ENCODE measurements around the gene DHH. TPM values are rescaled to one million over a fixed set of nuclear protein-coding genes. Genes with fewer than 3 reads are reported as not detected.

The DHH gene
- total RNA-seq, 1 experiment from 2014 or later: 0.15 TPM

DNA sequence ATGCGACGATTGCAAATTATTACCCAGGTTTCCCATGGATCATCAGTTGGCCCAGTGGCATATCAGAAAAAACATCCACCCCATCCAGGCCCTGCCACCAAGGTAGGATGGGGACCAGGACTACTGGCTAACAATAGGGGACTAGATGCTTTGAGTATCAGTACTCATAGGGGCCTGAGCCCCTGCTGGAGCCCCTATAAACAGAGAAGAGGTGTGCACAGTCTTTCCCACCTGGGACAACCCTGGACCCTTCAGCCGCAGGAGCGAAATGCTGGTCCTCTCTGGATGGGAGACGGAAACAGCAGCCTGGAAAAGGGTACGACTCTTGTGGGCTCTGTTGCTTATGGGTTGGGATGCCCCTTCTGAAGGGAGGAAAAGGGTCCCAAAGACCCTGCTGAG, 5.7 kb downstream of the DHH start (continued):
- TF ChIP-seq, protein P1, sequence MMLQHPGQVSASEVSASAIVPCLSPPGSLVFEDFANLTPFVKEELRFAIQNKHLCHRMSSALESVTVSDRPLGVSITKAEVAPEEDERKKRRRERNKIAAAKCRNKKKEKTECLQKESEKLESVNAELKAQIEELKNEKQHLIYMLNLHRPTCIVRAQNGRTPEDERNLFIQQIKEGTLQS (CRISPR knock-in tag; conservative IDR thresholded peaks at IDR 0.05): no peak
- TF ChIP-seq, protein P2, sequence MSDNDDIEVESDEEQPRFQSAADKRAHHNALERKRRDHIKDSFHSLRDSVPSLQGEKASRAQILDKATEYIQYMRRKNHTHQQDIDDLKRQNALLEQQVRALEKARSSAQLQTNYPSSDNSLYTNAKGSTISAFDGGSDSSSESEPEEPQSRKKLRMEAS (CRISPR knock-in tag; IDR thresholded peaks at IDR 0.05): no peak
- no peak for TF ChIP-seq FOXK1 (CRISPR knock-in tag; IDR thresholded peaks at IDR 0.05)
- no peak for TF ChIP-seq NR1H2 (CRISPR knock-in tag; IDR thresholded peaks at IDR 0.05)
- TF ChIP-seq TEAD1 (CRISPR knock-in tag; IDR thresholded peaks at IDR 0.05): no peak
- no peak for TF ChIP-seq ARID4B (CRISPR knock-in tag; IDR thresholded peaks at IDR 0.05; ENCODE audit: borderline replicate concordance)
- TF ChIP-seq IRF1 (CRISPR knock-in tag; IDR thresholded peaks at IDR 0.05): no peak

DNA sequence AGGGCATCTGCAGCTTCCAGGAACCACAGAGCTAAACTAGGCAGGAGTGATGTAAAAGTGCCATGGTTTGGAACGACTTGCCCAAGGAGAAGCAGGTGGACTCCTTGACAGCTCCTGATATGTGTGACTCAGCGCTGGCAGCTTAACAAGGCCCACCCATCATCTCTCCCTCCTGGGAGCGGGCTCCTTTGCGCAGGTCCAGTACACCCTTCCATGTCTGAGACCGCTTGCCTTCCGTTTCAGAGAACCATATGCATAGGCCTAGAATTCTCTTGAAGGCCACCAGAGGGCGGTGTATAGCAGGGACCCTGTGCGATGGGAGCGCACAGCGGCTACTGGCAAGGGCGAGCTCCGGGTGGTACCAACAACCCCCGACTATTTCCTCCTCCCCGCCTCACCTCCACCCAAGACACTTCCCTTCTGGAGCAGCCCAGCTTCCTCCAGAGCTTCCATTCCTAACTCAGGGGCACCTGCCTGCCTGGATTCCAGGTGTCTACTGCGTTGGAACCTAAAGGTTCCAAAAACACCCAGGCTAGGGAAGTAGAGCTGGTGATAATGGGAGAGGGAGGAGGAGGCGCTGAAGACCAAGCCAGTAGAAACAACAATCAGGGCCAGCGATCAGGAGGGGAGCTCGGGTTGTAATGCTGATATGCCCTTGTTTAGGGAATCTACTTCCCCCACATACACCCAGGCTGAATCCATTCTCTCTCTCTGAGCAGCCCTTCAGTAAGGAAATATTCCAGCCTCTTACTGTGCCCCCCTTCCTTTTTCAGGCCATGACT, 6.3 kb downstream of the DHH start:
- Mint-ChIP-seq H3K9me3 (0 out of 2 replicates have a peak, but pooled peaks cover 4% of the 10 kb centered on the region), H3K4me3 (peak overlapping the region; percentile 50), H3K27ac (no peak overlapping the region), H3K4me1 (peaks cover 40% of the 10 kb centered on the region), H3K36me3 (no peaks in the 10 kb centered on the region), H3K27me3 (ENCODE audit: low read depth) (peaks cover 92% of the 10 kb centered on the region)
- peak; percentile 78 for ATAC-seq
- peak; percentile 75 for DNase-seq (ENCODE audit: low spot score)
- CTCF ChIA-PET: interaction anchor here (0.6 to 6.5 kb wide), 58 partner anchors 10 to 465 kb away, joined by 3 to 216 read pairs (median 6); partner anchors contain the start of genes DDN, KMT2D, LMBR1L and PRKAG1
- POLR2A ChIA-PET: interaction anchor here (1.1 kb wide), 1 partner anchor 42 kb away, joined by 4 read pairs; the partner anchor contains the start of gene TUBA1B
- TF ChIP-seq TEAD1 (CRISPR knock-in tag; IDR thresholded peaks at IDR 0.05): no peak
- TF ChIP-seq KAT7 (CRISPR knock-in tag; IDR thresholded peaks at IDR 0.05; ENCODE audit: borderline replicate concordance): no peak
- no peak for TF ChIP-seq NR3C1 (CRISPR knock-in tag; conservative IDR thresholded peaks at IDR 0.05; ENCODE audit: low read depth)
- TF ChIP-seq MLX (CRISPR knock-in tag; IDR thresholded peaks at IDR 0.05): no peak
- no peak for TF ChIP-seq ZNF532 (CRISPR knock-in tag; IDR thresholded peaks at IDR 0.05; ENCODE audit: borderline replicate concordance)
- TF ChIP-seq, protein P3, sequence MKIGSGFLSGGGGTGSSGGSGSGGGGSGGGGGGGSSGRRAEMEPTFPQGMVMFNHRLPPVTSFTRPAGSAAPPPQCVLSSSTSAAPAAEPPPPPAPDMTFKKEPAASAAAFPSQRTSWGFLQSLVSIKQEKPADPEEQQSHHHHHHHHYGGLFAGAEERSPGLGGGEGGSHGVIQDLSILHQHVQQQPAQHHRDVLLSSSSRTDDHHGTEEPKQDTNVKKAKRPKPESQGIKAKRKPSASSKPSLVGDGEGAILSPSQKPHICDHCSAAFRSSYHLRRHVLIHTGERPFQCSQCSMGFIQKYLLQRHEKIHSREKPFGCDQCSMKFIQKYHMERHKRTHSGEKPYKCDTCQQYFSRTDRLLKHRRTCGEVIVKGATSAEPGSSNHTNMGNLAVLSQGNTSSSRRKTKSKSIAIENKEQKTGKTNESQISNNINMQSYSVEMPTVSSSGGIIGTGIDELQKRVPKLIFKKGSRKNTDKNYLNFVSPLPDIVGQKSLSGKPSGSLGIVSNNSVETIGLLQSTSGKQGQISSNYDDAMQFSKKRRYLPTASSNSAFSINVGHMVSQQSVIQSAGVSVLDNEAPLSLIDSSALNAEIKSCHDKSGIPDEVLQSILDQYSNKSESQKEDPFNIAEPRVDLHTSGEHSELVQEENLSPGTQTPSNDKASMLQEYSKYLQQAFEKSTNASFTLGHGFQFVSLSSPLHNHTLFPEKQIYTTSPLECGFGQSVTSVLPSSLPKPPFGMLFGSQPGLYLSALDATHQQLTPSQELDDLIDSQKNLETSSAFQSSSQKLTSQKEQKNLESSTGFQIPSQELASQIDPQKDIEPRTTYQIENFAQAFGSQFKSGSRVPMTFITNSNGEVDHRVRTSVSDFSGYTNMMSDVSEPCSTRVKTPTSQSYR (CRISPR knock-in tag; IDR thresholded peaks at IDR 0.05): no peak
- TF ChIP-seq, protein P4, sequence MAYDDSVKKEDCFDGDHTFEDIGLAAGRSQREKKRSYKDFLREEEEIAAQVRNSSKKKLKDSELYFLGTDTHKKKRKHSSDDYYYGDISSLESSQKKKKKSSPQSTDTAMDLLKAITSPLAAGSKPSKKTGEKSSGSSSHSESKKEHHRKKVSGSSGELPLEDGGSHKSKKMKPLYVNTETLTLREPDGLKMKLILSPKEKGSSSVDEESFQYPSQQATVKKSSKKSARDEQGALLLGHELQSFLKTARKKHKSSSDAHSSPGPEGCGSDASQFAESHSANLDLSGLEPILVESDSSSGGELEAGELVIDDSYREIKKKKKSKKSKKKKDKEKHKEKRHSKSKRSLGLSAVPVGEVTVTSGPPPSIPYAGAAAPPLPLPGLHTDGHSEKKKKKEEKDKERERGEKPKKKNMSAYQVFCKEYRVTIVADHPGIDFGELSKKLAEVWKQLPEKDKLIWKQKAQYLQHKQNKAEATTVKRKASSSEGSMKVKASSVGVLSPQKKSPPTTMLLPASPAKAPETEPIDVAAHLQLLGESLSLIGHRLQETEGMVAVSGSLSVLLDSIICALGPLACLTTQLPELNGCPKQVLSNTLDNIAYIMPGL (CRISPR knock-in tag; IDR thresholded peaks at IDR 0.05): 0 out of 2 replicates have a peak, but pooled peaks have one; percentile 42
- peak; percentile 80 for TF ChIP-seq ZNF423 (CRISPR knock-in tag; IDR thresholded peaks at IDR 0.05)
- TF ChIP-seq CREM (CRISPR knock-in tag; IDR thresholded peaks at IDR 0.05): no peak
- 0 out of 2 replicates have a peak, but pooled peaks have one; percentile 25 for TF ChIP-seq ETV6 (CRISPR knock-in tag; IDR thresholded peaks at IDR 0.05)
- no peak for TF ChIP-seq NFATC4 (CRISPR knock-in tag; IDR thresholded peaks at IDR 0.05)
